Endothelial cell of hepatic sinusoid (primary cell): Measurements from ENCODE around the gene CCZ1B.
"Not testable (repeated sequence)": the region's sequence is repeated elsewhere in the genome, so short reads cannot be mapped to it uniquely, and the experiment has no call there.

Source experiments
- in situ Hi-C: cut with HindIII; loops from 2 replicates; pipeline ENCODE4 v1.10.0; 2017; ENCODE audit warnings: low sequenced_read_pairs

The CCZ1B gene

DNA sequence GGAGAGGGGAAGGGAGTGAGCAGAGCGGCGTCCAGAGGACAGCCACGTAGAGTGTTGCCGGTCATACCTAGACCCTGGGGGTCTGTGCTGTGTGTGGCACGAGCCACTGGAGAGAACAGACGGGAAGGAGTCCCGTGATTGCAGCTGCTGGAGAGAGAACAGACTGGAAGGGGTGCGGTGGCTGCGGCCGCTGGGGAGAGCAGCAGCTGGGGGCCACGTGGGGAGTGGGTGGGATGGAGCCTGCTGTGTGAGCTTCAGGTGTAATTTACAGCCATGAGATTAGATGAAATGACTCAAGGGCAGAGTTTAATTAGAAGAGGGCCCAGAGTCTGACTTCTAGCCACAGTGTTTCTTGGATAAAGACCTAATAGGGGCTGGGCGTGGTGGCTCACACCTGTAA is 76.7 kb downstream of the CCZ1B start:
- in situ Hi-C loops = not testable (repeated sequence)
